ENCODE data around the gene SLC8B1.

The SLC8B1 gene

GRCh38 chr12:113359939-113360748 lies 25.2 kb upstream of the SLC8B1 start:
- peak overlapping the region in 1 of 2 experiments; percentile 99 for H3K4me3 ChIP-seq (ENCODE audit: insufficient read depth in 1 of 2, low read depth in 1 of 2, low read length in 2 of 2)
- WGBS: 83% methylated on average over 9 of the region's 9 CpGs
- H3K23ac ChIP-seq (ENCODE audit: low read length in 2 of 2): no peak overlapping the region
- H3K14ac ChIP-seq (ENCODE audit: low read length in 2 of 2): no peak overlapping the region
- H2AK5ac ChIP-seq (ENCODE audit: low read length, severe bottlenecking): no peak overlapping the region
- H3K18ac ChIP-seq (ENCODE audit: low read depth in 1 of 2, low read length in 2 of 2): no peak overlapping the region
- peaks cover 0 to 3% of the 10 kb centered on the region in 2 experiments for H3K36me3 ChIP-seq (ENCODE audit: control insufficient read depth in 1 of 2, insufficient read depth in 2 of 2, low read depth in 1 of 2, low read length in 2 of 2)
- H2AFZ ChIP-seq (ENCODE audit: low read depth, low read length): no peak overlapping the region
- no peaks in the 10 kb centered on the region for H3K9me3 ChIP-seq (ENCODE audit: control insufficient read depth, low read length)
- peak; percentile 16 for DNase-seq
- H2BK120ac ChIP-seq (ENCODE audit: low read depth, low read length): no peak overlapping the region
- no peak overlapping the region for H3K27ac ChIP-seq (ENCODE audit: low read length, poor library complexity, severe bottlenecking)
- no peak overlapping the region for H3K4ac ChIP-seq (ENCODE audit: low read depth in 1 of 2, low read length in 2 of 2)
- H3K4me2 ChIP-seq (ENCODE audit: low read length, poor library complexity, severe bottlenecking): no peak overlapping the region
- peak overlapping the region; percentile 91 for H3K9ac ChIP-seq (ENCODE audit: low read length)
- no peak overlapping the region for H2BK15ac ChIP-seq (ENCODE audit: low read depth, poor library complexity, severe bottlenecking)
- H2BK12ac ChIP-seq (ENCODE audit: low read length in 2 of 2): no peak overlapping the region
- peaks cover 20% of the 10 kb centered on the region for H3K4me1 ChIP-seq (ENCODE audit: control insufficient read depth, insufficient read depth, low read depth, low read length)
- H4K8ac ChIP-seq (ENCODE audit: low read length): no peak overlapping the region
- H4K91ac ChIP-seq (ENCODE audit: low read length): peak overlapping the region; percentile 9
- H3K79me1 ChIP-seq (replicated peaks; ENCODE audit: low read length, poor library complexity, severe bottlenecking): peaks cover 26% of the 10 kb centered on the region
- no peak overlapping the region for H2BK5ac ChIP-seq (ENCODE audit: low read depth, low read length, poor library complexity, severe bottlenecking)
- no peaks in the 10 kb centered on the region for H3K27me3 ChIP-seq (ENCODE audit: control insufficient read depth in 1 of 2, insufficient read depth in 1 of 2, low read length in 2 of 2)

DNA sequence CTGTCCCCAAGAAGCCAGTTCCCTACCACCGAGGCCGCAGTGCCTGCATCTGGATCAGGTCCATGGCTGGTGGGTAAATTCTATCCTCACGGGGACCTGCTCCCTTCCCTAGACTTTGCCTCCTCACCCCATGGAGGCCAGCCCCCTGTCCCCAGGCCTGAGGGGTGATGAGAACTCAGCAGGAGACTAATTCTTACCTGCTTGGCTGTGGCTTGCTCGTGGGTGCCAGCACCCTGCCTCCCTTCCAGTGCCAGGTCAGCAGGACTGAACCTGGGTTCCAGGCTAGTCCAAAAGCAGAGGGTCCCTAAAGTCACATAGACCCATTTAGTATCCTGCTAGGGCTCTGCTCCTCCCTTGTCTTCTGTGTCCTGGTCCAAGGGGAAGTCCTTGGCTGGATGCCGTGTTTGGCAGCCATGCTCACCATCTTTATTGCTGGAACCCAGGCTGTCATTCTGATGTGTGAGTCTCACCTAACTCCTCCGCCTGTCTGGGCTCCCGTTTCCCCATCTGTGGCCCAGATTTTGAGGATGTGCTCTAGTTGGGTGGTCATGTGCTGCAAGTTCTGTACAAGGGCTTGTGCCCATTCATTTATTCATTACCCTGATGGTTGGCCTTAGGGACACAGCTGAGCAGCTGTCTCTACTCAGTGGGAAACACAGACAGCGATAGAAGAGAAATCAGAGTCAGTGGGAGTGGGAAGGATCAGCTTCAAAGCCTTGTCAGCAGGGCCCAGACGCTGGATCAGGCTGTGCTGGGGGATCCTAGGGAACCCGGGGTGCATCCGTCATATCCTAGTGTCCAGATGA lies 24.4 kb upstream of the SLC8B1 start:
- Histone ChIP-seq H2BK12ac (ENCODE audit: low read length in 2 of 2) (no peak overlapping the region), H3K14ac (ENCODE audit: low read length in 2 of 2) (peak overlapping the region in 1 of 2 experiments; percentile 15), H2AK5ac (ENCODE audit: low read length, severe bottlenecking) (no peak overlapping the region), H3K4ac (ENCODE audit: low read depth in 1 of 2, low read length in 2 of 2) (no peak overlapping the region), H2AFZ (ENCODE audit: low read depth, low read length) (peak overlapping the region; percentile 33), H3K79me1 (replicated peaks; ENCODE audit: low read length, poor library complexity, severe bottlenecking) (peaks cover 21% of the 10 kb centered on the region), H3K9me3 (ENCODE audit: control insufficient read depth, low read length) (no peaks in the 10 kb centered on the region), H3K9ac (ENCODE audit: low read length) (peak overlapping the region; percentile 91), H3K18ac (ENCODE audit: low read depth in 1 of 2, low read length in 2 of 2) (peak overlapping the region in 1 of 2 experiments; percentile 71), H3K4me3 (ENCODE audit: insufficient read depth in 1 of 2, low read depth in 1 of 2, low read length in 2 of 2) (peak overlapping the region; percentile 85 to 99), H3K27ac (ENCODE audit: low read length, poor library complexity, severe bottlenecking) (no peak overlapping the region), H2BK120ac (ENCODE audit: low read depth, low read length) (no peak overlapping the region), H3K23ac (ENCODE audit: low read length in 2 of 2) (no peak overlapping the region), H4K8ac (ENCODE audit: low read length) (no peak overlapping the region), H2BK5ac (ENCODE audit: low read depth, low read length, poor library complexity, severe bottlenecking) (no peak overlapping the region), H4K91ac (ENCODE audit: low read length) (no peak overlapping the region), H3K4me2 (ENCODE audit: low read length, poor library complexity, severe bottlenecking) (peak overlapping the region; percentile 55), H2BK15ac (ENCODE audit: low read depth, poor library complexity, severe bottlenecking) (no peak overlapping the region), H3K4me1 (ENCODE audit: control insufficient read depth, insufficient read depth, low read depth, low read length) (peaks cover 20% of the 10 kb centered on the region), H3K27me3 (ENCODE audit: control insufficient read depth in 1 of 2, insufficient read depth in 1 of 2, low read length in 2 of 2) (no peaks in the 10 kb centered on the region), H3K36me3 (ENCODE audit: control insufficient read depth in 1 of 2, insufficient read depth in 2 of 2, low read depth in 1 of 2, low read length in 2 of 2) (peaks cover 0 to 1% of the 10 kb centered on the region in 2 experiments)
- DNase-seq: no peak
- WGBS: 62% methylated on average over 11 of the region's 11 CpGs

- WGBS: under 1% methylated on average over 55 of the region's 67 CpGs
- no peak within 1 kb of the TSS for H2BK15ac ChIP-seq (ENCODE audit: low read depth, poor library complexity, severe bottlenecking)
Observed at GRCh38 chr12:113358381-113359132, 23.6 kb upstream of the SLC8B1 start, which contains the start of gene PLBD2. PLBD2 (plus strand) TSS chr12:113358587; CDS start chr12:113358601, 14 bp downstream.

More at GRCh38 chr12:113358381-113359132, 23.6 kb upstream of the SLC8B1 start, which contains the start of gene PLBD2:
- peak within 1 kb of the TSS; percentile 80 for H4K91ac ChIP-seq (ENCODE audit: low read length)
- peak within 1 kb of the TSS; percentile 91 for H3K9ac ChIP-seq (ENCODE audit: low read length)
- H2BK120ac ChIP-seq (ENCODE audit: low read depth, low read length): peak within 1 kb of the TSS; percentile 44
- peak within 1 kb of the TSS; percentile 88 for H4K8ac ChIP-seq (ENCODE audit: low read length)
- peak within 1 kb of the TSS in 1 of 2 experiments; percentile 15 for H3K14ac ChIP-seq (ENCODE audit: low read length in 2 of 2)
- peak within 1 kb of the TSS in 1 of 2 experiments; percentile 10 for H2BK12ac ChIP-seq (ENCODE audit: low read length in 2 of 2)
- peak within 1 kb of the TSS; percentile 85 to 99 for H3K4me3 ChIP-seq (ENCODE audit: insufficient read depth in 1 of 2, low read depth in 1 of 2, low read length in 2 of 2)
- DNase-seq: peak; percentile 92
- no peak within 1 kb of the TSS for H2BK5ac ChIP-seq (ENCODE audit: low read depth, low read length, poor library complexity, severe bottlenecking)
- H3K18ac ChIP-seq (ENCODE audit: low read depth in 1 of 2, low read length in 2 of 2): peak within 1 kb of the TSS; percentile 45 to 94
- no peak within 1 kb of the TSS for H3K23ac ChIP-seq (ENCODE audit: low read length in 2 of 2)
- H3K27ac ChIP-seq (ENCODE audit: low read length, poor library complexity, severe bottlenecking): no peak within 1 kb of the TSS
- H3K9me3 ChIP-seq (ENCODE audit: control insufficient read depth, low read length): no peaks in the 10 kb centered on the region
- H3K79me1 ChIP-seq (replicated peaks; ENCODE audit: low read length, poor library complexity, severe bottlenecking): peaks cover 15% of the 10 kb centered on the region
- peaks cover 20% of the 10 kb centered on the region for H3K4me1 ChIP-seq (ENCODE audit: control insufficient read depth, insufficient read depth, low read depth, low read length)
- H3K4ac ChIP-seq (ENCODE audit: low read depth in 1 of 2, low read length in 2 of 2): peak within 1 kb of the TSS in 1 of 2 experiments; percentile 64
- no peak within 1 kb of the TSS for H2AK5ac ChIP-seq (ENCODE audit: low read length, severe bottlenecking)
- H2AFZ ChIP-seq (ENCODE audit: low read depth, low read length): peak within 1 kb of the TSS; percentile 90
- peak within 1 kb of the TSS; percentile 55 for H3K4me2 ChIP-seq (ENCODE audit: low read length, poor library complexity, severe bottlenecking)
- H3K27me3 ChIP-seq (ENCODE audit: control insufficient read depth in 1 of 2, insufficient read depth in 1 of 2, low read length in 2 of 2): no peaks in the 10 kb centered on the region
- H3K36me3 ChIP-seq (ENCODE audit: control insufficient read depth in 1 of 2, insufficient read depth in 2 of 2, low read depth in 1 of 2, low read length in 2 of 2): no peaks in the 10 kb centered on the region

Measured in mesenchymal stem cell (in vitro differentiated cells and primary cell).